ENCODE data around the gene RCSD1.

- TF ChIP-seq TEAD4 (IDR thresholded peaks at IDR 0.05), result no peak
- TF ChIP-seq, protein P1, sequence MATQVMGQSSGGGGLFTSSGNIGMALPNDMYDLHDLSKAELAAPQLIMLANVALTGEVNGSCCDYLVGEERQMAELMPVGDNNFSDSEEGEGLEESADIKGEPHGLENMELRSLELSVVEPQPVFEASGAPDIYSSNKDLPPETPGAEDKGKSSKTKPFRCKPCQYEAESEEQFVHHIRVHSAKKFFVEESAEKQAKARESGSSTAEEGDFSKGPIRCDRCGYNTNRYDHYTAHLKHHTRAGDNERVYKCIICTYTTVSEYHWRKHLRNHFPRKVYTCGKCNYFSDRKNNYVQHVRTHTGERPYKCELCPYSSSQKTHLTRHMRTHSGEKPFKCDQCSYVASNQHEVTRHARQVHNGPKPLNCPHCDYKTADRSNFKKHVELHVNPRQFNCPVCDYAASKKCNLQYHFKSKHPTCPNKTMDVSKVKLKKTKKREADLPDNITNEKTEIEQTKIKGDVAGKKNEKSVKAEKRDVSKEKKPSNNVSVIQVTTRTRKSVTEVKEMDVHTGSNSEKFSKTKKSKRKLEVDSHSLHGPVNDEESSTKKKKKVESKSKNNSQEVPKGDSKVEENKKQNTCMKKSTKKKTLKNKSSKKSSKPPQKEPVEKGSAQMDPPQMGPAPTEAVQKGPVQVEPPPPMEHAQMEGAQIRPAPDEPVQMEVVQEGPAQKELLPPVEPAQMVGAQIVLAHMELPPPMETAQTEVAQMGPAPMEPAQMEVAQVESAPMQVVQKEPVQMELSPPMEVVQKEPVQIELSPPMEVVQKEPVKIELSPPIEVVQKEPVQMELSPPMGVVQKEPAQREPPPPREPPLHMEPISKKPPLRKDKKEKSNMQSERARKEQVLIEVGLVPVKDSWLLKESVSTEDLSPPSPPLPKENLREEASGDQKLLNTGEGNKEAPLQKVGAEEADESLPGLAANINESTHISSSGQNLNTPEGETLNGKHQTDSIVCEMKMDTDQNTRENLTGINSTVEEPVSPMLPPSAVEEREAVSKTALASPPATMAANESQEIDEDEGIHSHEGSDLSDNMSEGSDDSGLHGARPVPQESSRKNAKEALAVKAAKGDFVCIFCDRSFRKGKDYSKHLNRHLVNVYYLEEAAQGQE (IDR thresholded peaks at IDR 0.05; ENCODE audit: low read depth), result no peak
- TF ChIP-seq CEBPB (IDR thresholded peaks at IDR 0.05), result no peak
- no peak for TF ChIP-seq TAF1 (IDR thresholded peaks at IDR 0.05; ENCODE audit: low read depth)
- TF ChIP-seq TCF12 (IDR thresholded peaks at IDR 0.05; ENCODE audit: low read depth), result no peak
- no peak for TF ChIP-seq EP300 (IDR thresholded peaks at IDR 0.05; ENCODE audit: borderline replicate concordance)
Measured at GRCh38 chr1:167685844-167686243, 55.8 kb downstream of the RCSD1 start.
